Cardiac muscle cell (in vitro differentiated cells and primary cell): ENCODE data around the gene PKHD1. TPM values are rescaled to one million over a fixed set of nuclear protein-coding genes. Genes with fewer than 3 reads are reported as not detected.

Experiments used
- DNase-seq, 2 donors: peaks; one replicate each; pipeline versions ENCODE4 v3.0.0 to v3.0.0-alpha.2; 2010 to 2017; ENCODE audit warnings: low read depth in 1 of 2, low spot score in 1 of 2
- H3K27ac ChIP-seq: fragments of 200-600 bp; sonication (generic); 2 replicates; pipeline ENCODE4 v1.5.1; 2016
- H3K27me3 ChIP-seq: fragments of 200-600 bp; sonication (generic); 2 replicates; pipeline ENCODE4 v1.6.0; 2016; ENCODE audit warnings: control low read depth
- H3K36me3 ChIP-seq: fragments of 200-600 bp; sonication (generic); 2 replicates; pipeline ENCODE4 v1.5.1; 2016; ENCODE audit warnings: control low read depth
- H3K4me1 ChIP-seq: fragments of 200-600 bp; sonication (generic); 2 replicates; pipeline ENCODE4 v1.8.1; 2017; ENCODE audit warnings: low read depth, mild to moderate bottlenecking, mixed run types
- H3K4me3 ChIP-seq: fragments of 200-600 bp; sonication (generic); 2 replicates; pipeline ENCODE4 v1.5.1; 2016; ENCODE audit warnings: mild to moderate bottlenecking
- H3K9me3 ChIP-seq: fragments of 200-600 bp; sonication (generic); 2 replicates; pipeline ENCODE4 v1.5.1; 2017; ENCODE audit warnings: low read depth, mild to moderate bottlenecking, control low read depth
- CTCF ChIP-seq: IDR thresholded peaks from 2 replicates; pipeline ENCODE4 v1.5.1; 2012; ENCODE audit warnings: low read depth, mild to moderate bottlenecking, low read length
- polyA plus RNA-seq: library from polyadenylated mRNA; unstranded; fragments of >200 nt; fragmentation: Nextera tagmentation; extraction: Ambion mirVana; gene quantifications from 2 replicates; pipeline ENCODE4 v1.2.1, GENCODE V29; 2016
- total RNA-seq: library from RNA; depleted of rRNA; stranded (reverse); fragments of >200 nt; gene quantifications from 2 replicates; pipeline ENCODE4 v1.2.3, GENCODE V29; 2016

PKHD1 gene
- total and polyA plus RNA-seq, 2 experiments from 2014 or later, result not detected

- Histone ChIP-seq H3K36me3 (no peaks in the 10 kb centered on the region), H3K4me1 (no peaks in the 10 kb centered on the region), H3K27me3 (no peaks in the 10 kb centered on the region), H3K4me3 (no peak overlapping the region), H3K27ac (no peak overlapping the region), H3K9me3 (no peaks in the 10 kb centered on the region)
- no peak for DNase-seq
- no peak for TF ChIP-seq CTCF
These were observed 28.6 kb upstream of the PKHD1 start for GRCh38 chr6:52115891-52116604.

- no peaks in the 10 kb centered on the region for H3K4me1 ChIP-seq
- H3K27me3 ChIP-seq, result no peaks in the 10 kb centered on the region
- H3K36me3 ChIP-seq, result no peaks in the 10 kb centered on the region
- H3K27ac ChIP-seq, result no peak overlapping the region
- H3K4me3 ChIP-seq, result no peak overlapping the region
- no peak for DNase-seq
- no peak for TF ChIP-seq CTCF
- no peaks in the 10 kb centered on the region for H3K9me3 ChIP-seq
These were observed 27.8 kb upstream of the PKHD1 start for GRCh38 chr6:52115145-52115741.

- H3K4me3 ChIP-seq, result no peak overlapping the region
- no peaks in the 10 kb centered on the region for H3K27me3 ChIP-seq
- no peak for DNase-seq
- no peak for TF ChIP-seq CTCF
- H3K36me3 ChIP-seq, result no peaks in the 10 kb centered on the region
- no peak overlapping the region for H3K27ac ChIP-seq
- no peaks in the 10 kb centered on the region for H3K4me1 ChIP-seq
- no peaks in the 10 kb centered on the region for H3K9me3 ChIP-seq
These were observed 21.8 kb upstream of the PKHD1 start for GRCh38 chr6:52109171-52109571.

GRCh38 chr6:52108128-52108527 lies 20.7 kb upstream of the PKHD1 start:
- DNase-seq, result no peak
- Histone ChIP-seq H3K27ac (no peak overlapping the region), H3K9me3 (no peaks in the 10 kb centered on the region), H3K4me1 (no peaks in the 10 kb centered on the region), H3K4me3 (no peak overlapping the region), H3K27me3 (no peaks in the 10 kb centered on the region), H3K36me3 (no peaks in the 10 kb centered on the region)
- TF ChIP-seq CTCF, result no peak

GRCh38 chr6:52106994-52107393 lies 19.6 kb upstream of the PKHD1 start:
- DNase-seq, result no peak
- H3K27me3 ChIP-seq, result no peaks in the 10 kb centered on the region

More at GRCh38 chr6:52106994-52107393, 19.6 kb upstream of the PKHD1 start:
- no peak overlapping the region for H3K4me3 ChIP-seq
- no peak overlapping the region for H3K27ac ChIP-seq
- TF ChIP-seq CTCF, result no peak
- H3K36me3 ChIP-seq, result no peaks in the 10 kb centered on the region
- no peaks in the 10 kb centered on the region for H3K9me3 ChIP-seq
- H3K4me1 ChIP-seq, result no peaks in the 10 kb centered on the region
